Measurements from ENCODE around the gene CTNNA3. TPM values are rescaled to one million over a fixed set of nuclear protein-coding genes. Genes with fewer than 3 reads are reported as not detected.

CTNNA3 gene
- total and polyA plus RNA-seq, 2 donors (not counting 3 experiments of a cell fraction or from before 2014, with no cell fraction given) = not detected

GRCh38 chr10:67299761-67300160, 396.2 kb downstream of the CTNNA3 start:
- no peaks in the 10 kb centered on the region for H4K20me1 ChIP-seq (replicated peaks; ENCODE audit: control insufficient read depth, extremely low read depth, insufficient read depth, low read length)
- H3K27me3 ChIP-seq (ENCODE audit: control insufficient read depth in 2 of 2, insufficient read depth in 2 of 2, low read length in 2 of 2) = no peaks in the 10 kb centered on the region
- H2AFZ ChIP-seq (ENCODE audit: low read depth, low read length) = no peak overlapping the region
- H3K9ac ChIP-seq (replicated peaks; ENCODE audit: extremely low read depth, insufficient read depth, low read length) = no peak overlapping the region
- intact Hi-C loops (cut with micrococcal nuclease) = no loop called here
- dilution Hi-C loops (cut with MboI; ENCODE audit: extremely low pct_ligation_motif_present, low sequenced_read_pairs) = no loop called here
- no peak overlapping the region for H3K4me2 ChIP-seq (ENCODE audit: insufficient read depth, low read length)
- no TSS peak for BruUV-seq (replicated peaks)
- TF ChIP-seq MYC (IDR thresholded peaks at IDR 0.05; ENCODE audit: low read depth, low read length) (no peak), POLR2A (IDR thresholded peaks at IDR 0.05; ENCODE audit: low read depth, low read length) (no peak), MAX (IDR thresholded peaks at IDR 0.05; ENCODE audit: insufficient read depth, insufficient read length) (no peak), FOS (IDR thresholded peaks at IDR 0.05; ENCODE audit: borderline replicate concordance, insufficient read depth, low read length) (no peak), GATA2 (IDR thresholded peaks at IDR 0.05; ENCODE audit: insufficient read depth, insufficient read length, low read depth, low read length) (no peak), JUN (IDR thresholded peaks at IDR 0.05; ENCODE audit: borderline replicate concordance, insufficient read depth, insufficient read length, low read depth) (no peak), CTCF (IDR thresholded peaks at IDR 0.05; ENCODE audit: extremely low read depth in 1 of 2, insufficient read depth in 1 of 2, low read depth in 1 of 2, low read length in 2 of 2) (no peak), EZH2 (IDR thresholded peaks at IDR 0.05; ENCODE audit: borderline replicate concordance, low read depth, low read length, severe bottlenecking) (no peak), POLR2AphosphoS5 (IDR thresholded peaks at IDR 0.05; ENCODE audit: insufficient read depth, low read depth, low read length) (no peak)
- H3K27ac ChIP-seq (ENCODE audit: insufficient read depth, low read depth, low read length) = no peak overlapping the region
- H3K4me1 ChIP-seq (ENCODE audit: control insufficient read depth, extremely low read depth, insufficient read depth, low read length) = no peaks in the 10 kb centered on the region
- no peaks in the 10 kb centered on the region for H3K36me3 ChIP-seq (ENCODE audit: control insufficient read depth in 2 of 2, extremely low read depth in 1 of 2, insufficient read depth in 2 of 2, low read length in 2 of 2)
- H3K79me2 ChIP-seq (ENCODE audit: control insufficient read depth, insufficient read depth, low read length) = no peaks in the 10 kb centered on the region
- H3K9me1 ChIP-seq (replicated peaks; ENCODE audit: control insufficient read depth, extremely low read depth, insufficient read depth, low read length) = no peaks in the 10 kb centered on the region
- no peak overlapping the region for H3K4me3 ChIP-seq (replicated peaks in 1 of 3; ENCODE audit: insufficient read depth in 1 of 3, low read depth in 1 of 3, low read length in 3 of 3)
- FAIRE-seq (no peak), DNase-seq (ENCODE audit: low read depth, low spot score) (no peak)
- CTCF ChIA-PET = no interaction called here
- no peaks in the 10 kb centered on the region for H3K9me3 ChIP-seq (replicated peaks; ENCODE audit: control insufficient read depth, insufficient read depth, low read length)
- POLR2A ChIA-PET = no interaction called here
